ENCODE data around the gene PLCL1.

DNA sequence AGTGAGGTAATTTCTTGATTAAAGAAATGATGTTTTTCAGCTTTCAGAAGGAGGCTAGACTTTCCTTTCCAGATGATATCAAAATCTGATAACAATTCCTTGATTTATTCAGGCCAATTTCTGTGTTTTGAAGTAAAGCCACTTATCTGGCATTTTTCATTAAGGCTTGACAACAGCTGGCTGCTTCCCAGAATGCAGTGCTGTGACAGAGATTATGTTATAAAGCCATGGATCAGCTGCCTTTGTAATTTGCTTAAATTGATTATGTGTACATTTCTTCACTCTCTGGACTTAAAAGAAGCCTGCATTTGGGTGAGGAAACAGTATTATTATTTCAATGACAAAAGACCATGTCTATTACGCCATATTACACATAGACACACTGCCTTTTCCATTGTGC is 136.0 kb downstream of the PLCL1 start:
- TF ChIP-seq, protein P1, sequence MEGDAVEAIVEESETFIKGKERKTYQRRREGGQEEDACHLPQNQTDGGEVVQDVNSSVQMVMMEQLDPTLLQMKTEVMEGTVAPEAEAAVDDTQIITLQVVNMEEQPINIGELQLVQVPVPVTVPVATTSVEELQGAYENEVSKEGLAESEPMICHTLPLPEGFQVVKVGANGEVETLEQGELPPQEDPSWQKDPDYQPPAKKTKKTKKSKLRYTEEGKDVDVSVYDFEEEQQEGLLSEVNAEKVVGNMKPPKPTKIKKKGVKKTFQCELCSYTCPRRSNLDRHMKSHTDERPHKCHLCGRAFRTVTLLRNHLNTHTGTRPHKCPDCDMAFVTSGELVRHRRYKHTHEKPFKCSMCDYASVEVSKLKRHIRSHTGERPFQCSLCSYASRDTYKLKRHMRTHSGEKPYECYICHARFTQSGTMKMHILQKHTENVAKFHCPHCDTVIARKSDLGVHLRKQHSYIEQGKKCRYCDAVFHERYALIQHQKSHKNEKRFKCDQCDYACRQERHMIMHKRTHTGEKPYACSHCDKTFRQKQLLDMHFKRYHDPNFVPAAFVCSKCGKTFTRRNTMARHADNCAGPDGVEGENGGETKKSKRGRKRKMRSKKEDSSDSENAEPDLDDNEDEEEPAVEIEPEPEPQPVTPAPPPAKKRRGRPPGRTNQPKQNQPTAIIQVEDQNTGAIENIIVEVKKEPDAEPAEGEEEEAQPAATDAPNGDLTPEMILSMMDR (IDR thresholded peaks at IDR 0.05; ENCODE audit: low read depth, low read length): no peak
- no peak for TF ChIP-seq POLR2A (IDR thresholded peaks at IDR 0.05; ENCODE audit: extremely low read depth, insufficient read length)
